T-cell (primary cell): ENCODE results near the gene GSE1. TPM values are rescaled to one million over a fixed set of nuclear protein-coding genes. Genes with fewer than 3 reads are reported as not detected.

ENCODE experiments used
- ATAC-seq, 4 experiments: fragments of 200-7000 bp in 3 of 4; fragments of 150-1000 bp in 1 of 4; cut with Tn5 transposase; replicated peaks in 1 of 4; 1 replicate in 3 of 4; 2 replicates in 1 of 4; pipeline ENCODE4 v1.10.0; 2021; ENCODE audit warnings: moderate library complexity in 3 of 4, mild to moderate bottlenecking in 2 of 4, moderate number of reproducible peaks in 1 of 4
- CTCF ChIA-PET, 2 donors: fragments of 300-600 bp; sonication (Branson Sonifier 250); formaldehyde crosslinking; loops; one replicate each; lab custom pipeline; 2022; ENCODE audit warnings: antibody characterized with exemption in 2 of 2; lab: Charles Lee
- POLR2A ChIA-PET, 2 donors: fragments of 300-600 bp; sonication (Branson Sonifier 250); formaldehyde crosslinking; loops; one replicate each; lab custom pipeline; 2022; ENCODE audit warnings: antibody characterized with exemption in 2 of 2; lab: Charles Lee
- DNase-seq, 35 experiments: peaks; one replicate each; pipeline versions ENCODE4 v3.0.0 to v3.0.0-alpha.2; 2013 to 2023
- H3K27ac ChIP-seq: one replicate; pipeline ENCODE4 v1.5.1; 2013; ENCODE audit warnings: low read length
- H3K27me3 ChIP-seq, 2 experiments: replicated peaks in 1 of 2; 1 replicate in 1 of 2; 2 replicates in 1 of 2; pipeline versions ENCODE4 v1.6.1 to v1.7.0; 2013; ENCODE audit warnings: low read length in 1 of 2, mixed read lengths in 1 of 2; ENCODE audit not compliant: control insufficient read depth in 2 of 2, insufficient read depth in 2 of 2; ENCODE audit errors: extremely low read depth in 1 of 2
- H3K36me3 ChIP-seq, 2 donors: 1 replicate in 1 of 2; 2 replicates in 1 of 2; pipeline versions ENCODE4 v1.6.1 to v1.7.0; 2013; ENCODE audit warnings: low read length in 1 of 2; ENCODE audit not compliant: control insufficient read depth in 2 of 2, insufficient read depth in 1 of 2; ENCODE audit errors: extremely low read depth in 1 of 2
- H3K4me1 ChIP-seq, 2 experiments: 1 replicate in 1 of 2; 2 replicates in 1 of 2; pipeline versions ENCODE4 v1.6.1 to v1.7.0; 2013; ENCODE audit warnings: low read length in 2 of 2, mixed read lengths in 1 of 2; ENCODE audit not compliant: insufficient read depth in 2 of 2, control insufficient read depth in 1 of 2; ENCODE audit errors: extremely low read depth in 1 of 2
- H3K4me3 ChIP-seq, 2 donors: 1 replicate in 1 of 2; 2 replicates in 1 of 2; pipeline versions ENCODE4 v1.5.1 to v1.7.0; 2013; ENCODE audit warnings: mild to moderate bottlenecking in 2 of 2, low read length in 1 of 2, moderate library complexity in 1 of 2; ENCODE audit not compliant: control insufficient read depth in 1 of 2; ENCODE audit errors: extremely low read depth in 1 of 2
- H3K9me3 ChIP-seq: 2 replicates; pipeline ENCODE4 v1.7.0; 2013
- H3K27ac Mint-ChIP-seq, 2 donors: one replicate each; pipeline ENCODE4 v1.8.0; 2020 to 2021; ENCODE audit warnings: mild to moderate bottlenecking in 2 of 2, mixed read lengths in 2 of 2
- H3K27me3 Mint-ChIP-seq, 2 donors: one replicate each; pipeline ENCODE4 v1.8.0; 2021 to 2022; ENCODE audit warnings: mixed read lengths in 2 of 2
- H3K36me3 Mint-ChIP-seq: one replicate; pipeline ENCODE4 v1.8.0; 2021; ENCODE audit warnings: mixed read lengths
- H3K4me1 Mint-ChIP-seq, 3 donors: one replicate each; pipeline ENCODE4 v1.8.0; 2020 to 2022; ENCODE audit warnings: mixed read lengths in 3 of 3, mild to moderate bottlenecking in 1 of 3
- H3K4me3 Mint-ChIP-seq, 3 donors: one replicate each; pipeline ENCODE4 v1.8.0; 2020 to 2022; ENCODE audit warnings: mild to moderate bottlenecking in 3 of 3, mixed read lengths in 3 of 3, moderate library complexity in 3 of 3
- H3K9me3 Mint-ChIP-seq, 3 donors: one replicate each; pipeline ENCODE4 v1.8.0; 2020 to 2022; ENCODE audit warnings: mixed read lengths in 3 of 3
- WGBS: methylation state at CpG from one replicate; pipeline ENCODE4 v1.1.5; 2013; ENCODE audit warnings: missing lambda C conversion rate; ENCODE audit not compliant: insufficient coverage; 5-methylcytosine and 5-hydroxymethylcytosine counted together
- total RNA-seq, 35 experiments: library from RNA in 6 of 35; stranded (reverse) in 6 of 35; fragments of 120-200 nt in 1 of 35; gene quantifications; one replicate each; pipeline versions ENCODE4 v1.2.1 to v1.2.4 and lab custom pipeline; 2013 to 2026

Gene GSE1
- total RNA-seq, 5 donors from 2014 or later (not counting 1 experiment from before 2014, with no cell fraction given), result 29.1 to 61.7 (median 37.4) TPM

GRCh38 chr16:85675251-85675874, 62.2 kb downstream of the GSE1 start:
- ChIA-PET CTCF (no interaction called here), POLR2A (no interaction called here)
- Histone ChIP-seq H3K4me1 (peaks cover 0 to 5% of the 10 kb centered on the region in 2 experiments), H3K27ac (no peak overlapping the region), H3K9me3 (no peaks in the 10 kb centered on the region), H3K4me3 (no peak overlapping the region), H3K36me3 (peaks cover 13 to 43% of the 10 kb centered on the region in 2 donors), H3K27me3 (no peaks in the 10 kb centered on the region)
- H3K4me3 Mint-ChIP-seq, result no peak overlapping the region
- no peaks in the 10 kb centered on the region for H3K9me3 Mint-ChIP-seq
- H3K27me3 Mint-ChIP-seq, result no peaks in the 10 kb centered on the region
- ATAC-seq, result no peak
- peak overlapping the region in 1 of 2 donors; percentile 30 for H3K27ac Mint-ChIP-seq
- WGBS, result 72% methylated on average over 3 of the region's 4 CpGs
- H3K36me3 Mint-ChIP-seq, result peaks cover 27% of the 10 kb centered on the region
- H3K4me1 Mint-ChIP-seq, result peaks cover 0 to 5% (median 2%) of the 10 kb centered on the region in 3 donors
- DNase-seq, result no peak

DNA sequence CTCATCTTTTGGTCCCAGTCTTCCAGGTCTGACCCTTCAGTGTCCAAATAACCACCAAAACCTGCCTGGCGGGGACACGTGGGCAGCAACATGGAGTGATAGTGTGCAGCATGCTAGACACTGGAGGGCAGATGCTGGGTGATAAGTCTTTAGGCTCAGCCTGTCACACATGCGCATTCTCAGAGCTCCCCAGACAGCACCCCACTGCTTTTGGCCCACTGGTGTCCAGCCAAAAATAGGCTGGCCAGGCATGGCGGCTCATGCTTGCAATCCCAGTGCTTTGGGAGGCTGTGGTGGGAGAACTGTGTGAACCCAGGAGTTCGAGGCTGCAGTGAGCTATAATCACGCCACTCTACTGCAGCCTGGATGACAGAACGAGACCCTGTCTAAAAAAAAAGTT, 63.3 kb downstream of the GSE1 start:
- Mint-ChIP-seq H3K27me3 (no peaks in the 10 kb centered on the region), H3K27ac (no peak overlapping the region), H3K4me3 (no peak overlapping the region), H3K9me3 (no peaks in the 10 kb centered on the region), H3K36me3 (peaks cover 22% of the 10 kb centered on the region), H3K4me1 (peaks cover 0 to 9% (median 7%) of the 10 kb centered on the region in 3 donors)
- Histone ChIP-seq H3K4me1 (peaks cover 0 to 5% of the 10 kb centered on the region in 2 experiments), H3K4me3 (no peak overlapping the region), H3K36me3 (peaks cover 6 to 34% of the 10 kb centered on the region in 2 donors), H3K27ac (no peak overlapping the region), H3K9me3 (no peaks in the 10 kb centered on the region), H3K27me3 (no peaks in the 10 kb centered on the region)
- ChIA-PET POLR2A (no interaction called here), CTCF (no interaction called here)
- 96% methylated on average over 4 of the region's 7 CpGs for WGBS
- no peak for DNase-seq
- ATAC-seq, result no peak

GRCh38 chr16:85677383-85677967, 64.4 kb downstream of the GSE1 start:
- Mint-ChIP-seq H3K27ac (peak overlapping the region in 1 of 2 donors; percentile 31), H3K4me3 (no peak overlapping the region), H3K9me3 (no peaks in the 10 kb centered on the region), H3K36me3 (peaks cover 19% of the 10 kb centered on the region), H3K27me3 (no peaks in the 10 kb centered on the region), H3K4me1 (peaks cover 0 to 9% (median 7%) of the 10 kb centered on the region in 3 donors)
- ChIA-PET POLR2A (no interaction called here), CTCF (interaction anchor here in 1 of 2 donors (0.7 kb wide), 1 partner anchor 74 kb away, joined by 3 read pairs; no protein-coding TSS in a partner anchor)
- no peak for ATAC-seq
- H3K4me1 ChIP-seq, result peaks cover 0 to 5% of the 10 kb centered on the region in 2 experiments
- WGBS, result 69% methylated on average over 4 of the region's 6 CpGs
- H3K27me3 ChIP-seq, result no peaks in the 10 kb centered on the region
- no peak for DNase-seq
- H3K36me3 ChIP-seq, result peaks cover 2 to 24% of the 10 kb centered on the region in 2 donors
- no peak overlapping the region for H3K27ac ChIP-seq
- no peaks in the 10 kb centered on the region for H3K9me3 ChIP-seq
- no peak overlapping the region for H3K4me3 ChIP-seq

- no peak overlapping the region for H3K27ac Mint-ChIP-seq
- peaks cover 13% of the 10 kb centered on the region for H3K36me3 Mint-ChIP-seq
- Histone ChIP-seq H3K9me3 (no peaks in the 10 kb centered on the region), H3K27ac (no peak overlapping the region), H3K27me3 (no peaks in the 10 kb centered on the region), H3K4me3 (no peak overlapping the region), H3K36me3 (peaks cover 2 to 19% of the 10 kb centered on the region in 2 donors), H3K4me1 (peaks cover 0 to 5% of the 10 kb centered on the region in 2 experiments)
- no peaks in the 10 kb centered on the region for H3K27me3 Mint-ChIP-seq
- H3K4me1 Mint-ChIP-seq, result peaks cover 0 to 9% (median 7%) of the 10 kb centered on the region in 3 donors
- 94% methylated on average over 3 of the region's 8 CpGs for WGBS
- no peak for DNase-seq
- no peak for ATAC-seq
- no peaks in the 10 kb centered on the region for H3K9me3 Mint-ChIP-seq
- ChIA-PET CTCF (no interaction called here), POLR2A (no interaction called here)
- H3K4me3 Mint-ChIP-seq, result no peak overlapping the region
Observed at GRCh38 chr16:85678016-85678415, 64.9 kb downstream of the GSE1 start.

DNA sequence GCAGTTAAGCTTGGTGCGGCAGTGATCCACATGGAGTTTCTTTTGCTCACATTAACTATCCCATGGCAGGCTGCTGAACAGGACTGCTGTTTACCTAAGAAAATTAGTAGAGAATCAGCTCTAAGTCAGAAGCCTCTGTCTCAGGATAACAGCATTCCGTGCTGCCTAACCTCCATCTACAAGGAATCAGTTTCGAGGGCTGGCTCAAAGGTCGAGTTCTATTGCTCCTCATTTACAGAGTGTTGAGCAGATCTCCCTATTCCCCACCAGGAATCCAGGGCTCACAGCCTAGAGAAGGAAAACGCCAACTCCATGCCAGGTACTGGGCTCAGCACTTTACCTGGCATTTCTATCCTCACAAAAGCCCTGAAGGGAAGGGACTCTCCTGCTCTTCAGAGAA, 65.7 kb downstream of the GSE1 start:
- Histone ChIP-seq H3K4me1 (peaks cover 0 to 5% of the 10 kb centered on the region in 2 experiments), H3K36me3 (peaks cover 2 to 15% of the 10 kb centered on the region in 2 donors), H3K4me3 (no peak overlapping the region), H3K27me3 (no peaks in the 10 kb centered on the region), H3K27ac (no peak overlapping the region), H3K9me3 (no peaks in the 10 kb centered on the region)
- no peaks in the 10 kb centered on the region for H3K9me3 Mint-ChIP-seq
- POLR2A ChIA-PET, result no interaction called here
- DNase-seq (no peak), ATAC-seq (no peak)
- 90% methylated on average over 3 of the region's 5 CpGs for WGBS
- peaks cover 0 to 9% (median 7%) of the 10 kb centered on the region in 3 donors for H3K4me1 Mint-ChIP-seq
- no peaks in the 10 kb centered on the region for H3K27me3 Mint-ChIP-seq
- H3K4me3 Mint-ChIP-seq, result no peak overlapping the region
- H3K36me3 Mint-ChIP-seq, result peaks cover 13% of the 10 kb centered on the region
- CTCF ChIA-PET, result no interaction called here
- H3K27ac Mint-ChIP-seq, result no peak overlapping the region

DNA sequence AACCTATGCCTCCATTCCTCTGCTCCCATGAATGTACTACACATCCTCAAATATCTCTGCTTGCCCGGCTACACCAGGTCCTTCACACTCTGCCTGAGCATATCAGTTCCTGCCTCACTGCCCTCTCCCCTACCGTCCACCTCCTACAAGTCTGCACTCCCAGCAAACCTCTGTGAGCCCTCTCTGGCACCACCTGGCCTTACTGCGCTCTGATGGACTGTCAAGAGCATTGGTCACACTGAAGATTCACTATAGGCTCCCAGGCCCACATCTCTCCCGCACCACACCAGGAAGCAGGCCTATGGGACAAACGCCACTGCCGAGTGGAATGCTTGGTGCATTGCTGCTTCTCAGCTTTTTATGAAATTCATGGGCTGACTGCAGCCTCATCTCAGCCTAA, 66.7 kb downstream of the GSE1 start:
- ChIA-PET CTCF (no interaction called here), POLR2A (no interaction called here)
- H3K4me3 ChIP-seq, result no peak overlapping the region
- Mint-ChIP-seq H3K4me1 (peaks cover 0 to 9% (median 7%) of the 10 kb centered on the region in 3 donors), H3K27ac (peak overlapping the region in 1 of 2 donors; percentile 50), H3K4me3 (no peak overlapping the region), H3K9me3 (no peaks in the 10 kb centered on the region), H3K27me3 (no peaks in the 10 kb centered on the region), H3K36me3 (peaks cover 4% of the 10 kb centered on the region)
- DNase-seq, result no peak
- no peaks in the 10 kb centered on the region for H3K27me3 ChIP-seq
- WGBS, result 94% methylated on average over 6 of the region's 6 CpGs
- no peak overlapping the region for H3K27ac ChIP-seq
- no peaks in the 10 kb centered on the region for H3K9me3 ChIP-seq
- peaks cover 0 to 5% of the 10 kb centered on the region in 2 experiments for H3K4me1 ChIP-seq
- peaks cover 2 to 7% of the 10 kb centered on the region in 2 donors for H3K36me3 ChIP-seq
- ATAC-seq, result no peak
